Keratinocyte (primary cell): ENCODE results near the gene MEG3.

Source experiments
- CTCF ChIP-seq, 3 experiments: IDR thresholded peaks in 1 of 3; conservative IDR thresholded peaks in 1 of 3; optimal IDR thresholded peaks in 1 of 3; 2 replicates in 2 of 3; 3 replicates in 1 of 3; pipeline versions ENCODE3 to v1.5.1; 2011; ENCODE audit warnings: low read length in 3 of 3, mild to moderate bottlenecking in 3 of 3, moderate library complexity in 2 of 3, control low read depth in 1 of 3, inconsistent platforms in 1 of 3; ENCODE audit not compliant: insufficient read depth in 2 of 3; ENCODE audit errors: extremely low read depth in 1 of 3
- EZH2 ChIP-seq: IDR thresholded peaks from one replicate; pipeline ENCODE4 v1.6.1; 2012; ENCODE audit warnings: inconsistent platforms, mild to moderate bottlenecking, low read length, moderate library complexity

GRCh38 chr14:100845341-100845740, 19.4 kb downstream of the MEG3 start:
- TF ChIP-seq CTCF (optimal IDR thresholded peaks at IDR 0.05 in 1 of 3, IDR thresholded peaks at IDR 0.05 in 1 of 3, conservative IDR thresholded peaks at IDR 0.05 in 1 of 3; ENCODE audit: extremely low read depth in 1 of 3, insufficient read depth in 2 of 3, low read length in 3 of 3) (no peak), EZH2 (no peak)
